DOHH2 (cell line): ENCODE results near the gene YTHDF1.

Experiments
- CTCF ChIP-seq: fragments of 200-600 bp; sonication (generic); IDR thresholded peaks from one replicate; pipeline ENCODE4 v1.5.1; 2014; ENCODE audit warnings: antibody characterized with exemption, mild to moderate bottlenecking, low read depth, low read length; ENCODE audit not compliant: poor library complexity, severe bottlenecking
- EZH2phosphoT487 ChIP-seq: fragments of 200-600 bp; sonication (generic); IDR thresholded peaks from 2 replicates; pipeline ENCODE4 v1.6.1; 2017; ENCODE audit warnings: borderline replicate concordance, mild to moderate bottlenecking, antibody characterized with exemption, low read length, moderate library complexity, mixed read lengths

GRCh38 chr20:63238031-63238430 is 22.1 kb upstream of the YTHDF1 start:
- no peak for TF ChIP-seq CTCF
- no peak for TF ChIP-seq EZH2phosphoT487
